SK-N-SH (cell line): ENCODE results near the gene RBMX. TPM values are rescaled to one million over a fixed set of nuclear protein-coding genes. Genes with fewer than 3 reads are reported as not detected.

Experiments used
- CTCF ChIA-PET: fragments of 300-600, 350-600 bp; formaldehyde crosslinking; extraction: SDS; loops from one replicate; lab custom pipeline; 2021; lab: Yijun Ruan, JAX
- POLR2A ChIA-PET: fragments of 350-600 bp; sonication (Branson Sonifier 250); formaldehyde crosslinking; extraction: SDS; loops from one replicate; lab custom pipeline; 2020; ENCODE audit warnings: antibody characterized with exemption, inconsistent platforms; lab: Yijun Ruan, JAX
- DNase-seq: peaks from one replicate; pipeline ENCODE4 v3.0.0; 2012
- H2AFZ ChIP-seq: fragments of 200-600 bp; sonication (generic); 2 replicates; pipeline ENCODE4 v1.8.1; 2016; ENCODE audit warnings: antibody characterized with exemption, mild to moderate bottlenecking, low read depth
- H3F3A ChIP-seq: fragments of 200-600 bp; sonication (generic); replicated peaks from 2 replicates; pipeline ENCODE3; 2016; ENCODE audit warnings: antibody characterized with exemption, mild to moderate bottlenecking; ENCODE audit not compliant: insufficient read depth
- H3K27ac ChIP-seq, 2 experiments: fragments of 200-500 bp in 1 of 2; fragments of 200-600 bp in 1 of 2; sonication (Bioruptor generic) in 1 of 2; sonication (generic), shearing (Covaris generic) in 1 of 2; 2 replicates each; pipeline versions ENCODE4 v1.5.1 to v1.6.1; 2014 to 2016; ENCODE audit warnings: low read depth in 2 of 2, inconsistent platforms in 1 of 2, low read length in 1 of 2, mild to moderate bottlenecking in 1 of 2, mixed read lengths in 1 of 2
- H3K27me3 ChIP-seq: fragments of 200-600 bp; sonication (generic), shearing (Covaris generic); 2 replicates; pipeline ENCODE4 v1.6.1; 2016; ENCODE audit warnings: mixed run types; ENCODE audit not compliant: insufficient read depth
- H3K36me3 ChIP-seq, 2 experiments: fragments of 200-500 bp in 1 of 2; fragments of 200-600 bp in 1 of 2; sonication (Bioruptor generic) in 1 of 2; sonication (generic) in 1 of 2; replicated peaks in 1 of 2; 2 replicates each; pipeline versions ENCODE3 to v1.5.1; 2014 to 2016; ENCODE audit warnings: low read length in 1 of 2, mild to moderate bottlenecking in 1 of 2; ENCODE audit not compliant: insufficient read depth in 2 of 2, control insufficient read depth in 1 of 2
- H3K4me1 ChIP-seq, 2 experiments: fragments of 200-500 bp in 1 of 2; fragments of 200-600 bp in 1 of 2; sonication (Bioruptor generic) in 1 of 2; sonication (generic), shearing (Covaris generic) in 1 of 2; 2 replicates each; pipeline versions ENCODE4 v1.5.1 to v1.6.1; 2014 to 2016; ENCODE audit warnings: low read depth in 1 of 2, low read length in 1 of 2, mixed run types in 1 of 2; ENCODE audit not compliant: insufficient read depth in 2 of 2, control insufficient read depth in 1 of 2
- H3K4me2 ChIP-seq: fragments of 200-600 bp; sonication (generic), shearing (Covaris generic); 2 replicates; pipeline ENCODE4 v1.6.1; 2017; ENCODE audit warnings: mixed run types
- H3K4me3 ChIP-seq, 2 experiments: fragments of 200-500 bp in 1 of 2; fragments of 200-600 bp in 1 of 2; sonication (Bioruptor generic) in 1 of 2; sonication (generic), shearing (Covaris generic) in 1 of 2; 2 replicates each; pipeline versions ENCODE4 v1.5.1 to v1.8.1; 2014 to 2016; ENCODE audit warnings: low read depth in 2 of 2, inconsistent platforms in 1 of 2, low read length in 1 of 2, mild to moderate bottlenecking in 1 of 2, mixed read lengths in 1 of 2, moderate library complexity in 1 of 2
- H3K79me2 ChIP-seq: fragments of 200-600 bp; sonication (generic); 2 replicates; pipeline ENCODE4 v1.8.1; 2017; ENCODE audit warnings: mild to moderate bottlenecking; ENCODE audit not compliant: insufficient read depth
- H3K9ac ChIP-seq: fragments of 200-600 bp; sonication (generic); 2 replicates; pipeline ENCODE4 v1.6.1; 2017; ENCODE audit warnings: mixed run types
- H3K9me2 ChIP-seq: fragments of 200-600 bp; sonication (generic); 2 replicates; pipeline ENCODE4 v1.6.1; 2017; ENCODE audit warnings: mixed run types
- H3K9me3 ChIP-seq: fragments of 200-600 bp; sonication (generic); 2 replicates; pipeline ENCODE4 v1.6.1; 2017; ENCODE audit warnings: mixed run types, mild to moderate bottlenecking, moderate library complexity
- H4K20me1 ChIP-seq: fragments of 200-600 bp; sonication (generic); 2 replicates; pipeline ENCODE4 v1.6.1; 2017; ENCODE audit warnings: mild to moderate bottlenecking, mixed run types; ENCODE audit not compliant: insufficient read depth
- CHD2 ChIP-seq: fragments of 150-350 bp; IDR thresholded peaks from 2 replicates; pipeline ENCODE4 v1.6.1; 2018; ENCODE audit warnings: low read length; ENCODE audit not compliant: partially characterized antibody
- EP300 ChIP-seq, 2 experiments: IDR thresholded peaks; 2 replicates each; pipeline versions ENCODE4 v1.4.0 to v1.6.1; 2012; ENCODE audit warnings: borderline replicate concordance in 1 of 2, low read depth in 1 of 2, low read length in 1 of 2
- FOXM1 ChIP-seq: IDR thresholded peaks from 2 replicates; pipeline ENCODE4 v1.4.0; 2012; ENCODE audit warnings: low read depth, mild to moderate bottlenecking
- GABPA ChIP-seq: IDR thresholded peaks from 2 replicates; pipeline ENCODE4 v1.4.0; 2012; ENCODE audit warnings: low read depth, mild to moderate bottlenecking
- GATA2 ChIP-seq: sonication (generic); formaldehyde crosslinking; IDR thresholded peaks from 2 replicates; pipeline ENCODE4 v1.5.0; 2020; ENCODE audit warnings: mild to moderate bottlenecking, missing genetic modification reagents
- POLR2AphosphoS5 ChIP-seq: IDR thresholded peaks from 2 replicates; pipeline ENCODE4 v1.6.1; 2012; ENCODE audit warnings: low read depth, low read length
- RCOR1 ChIP-seq: fragments of 150-350 bp; IDR thresholded peaks from 2 replicates; pipeline ENCODE4 v1.6.1; 2017; ENCODE audit warnings: antibody characterized with exemption, low read length
- RFX5 ChIP-seq: IDR thresholded peaks from 2 replicates; pipeline ENCODE4 v1.6.1; 2012; ENCODE audit warnings: mild to moderate bottlenecking, improper control_type of control experiment, low read length
- RXRA ChIP-seq: IDR thresholded peaks from 2 replicates; pipeline ENCODE4 v1.4.0; 2012; ENCODE audit warnings: low read depth, mild to moderate bottlenecking, borderline replicate concordance
- SIN3A ChIP-seq: IDR thresholded peaks from 2 replicates; pipeline ENCODE4 v1.6.1; 2012; ENCODE audit warnings: low read depth, mild to moderate bottlenecking, low read length, moderate library complexity, borderline replicate concordance
- SMC3 ChIP-seq: IDR thresholded peaks from 2 replicates; pipeline ENCODE4 v1.6.1; 2012; ENCODE audit warnings: low read depth, low read length, improper control_type of control experiment
- TAF1 ChIP-seq: IDR thresholded peaks from 2 replicates; pipeline ENCODE4 v1.6.1; 2012; ENCODE audit warnings: low read depth, mild to moderate bottlenecking, low read length, moderate library complexity, borderline replicate concordance
- YY1 ChIP-seq: IDR thresholded peaks from 2 replicates; pipeline ENCODE4 v1.4.0; 2012; ENCODE audit warnings: low read depth, mild to moderate bottlenecking
- WGBS: methylation state at CpG from one replicate; pipeline ENCODE4 v1.1.6; 2017; ENCODE audit warnings: low lambda C conversion rate; 5-methylcytosine and 5-hydroxymethylcytosine counted together
- polyA plus RNA-seq, 3 experiments: library from polyadenylated mRNA; depleted of rRNA; stranded (reverse); fragments of >200 nt; gene quantifications; 2 replicates each; pipeline ENCODE4 v1.2.3, GENCODE V29; 2012
- TF ChIP-seq, protein P1 (sequence below): IDR thresholded peaks from 2 replicates; pipeline ENCODE4; 2012
- TF ChIP-seq, protein P2 (sequence below): IDR thresholded peaks from 2 replicates; pipeline ENCODE4 v1.4.0; 2012; ENCODE audit warnings: low read depth, borderline replicate concordance
- TF ChIP-seq, protein P3 (sequence below): fragments of 150-350 bp; IDR thresholded peaks from 2 replicates; pipeline ENCODE4 v1.6.1; 2016; ENCODE audit warnings: mild to moderate bottlenecking, low read depth, low read length
- TF ChIP-seq, protein P4 (sequence below): IDR thresholded peaks from 2 replicates; pipeline ENCODE4 v1.4.0; 2012; ENCODE audit warnings: low read depth, borderline replicate concordance
- TF ChIP-seq, protein P5 (sequence below): fragments of 200-600 bp; sonication (generic); IDR thresholded peaks from 2 replicates; pipeline ENCODE4 v1.6.1; 2017; ENCODE audit warnings: antibody characterized with exemption, mild to moderate bottlenecking, moderate library complexity
- TF ChIP-seq, protein P6 (sequence below): IDR thresholded peaks from 2 replicates; pipeline ENCODE4 v1.6.1; 2012; ENCODE audit warnings: mild to moderate bottlenecking, low read depth, low read length, moderate library complexity
- TF ChIP-seq, protein P7 (sequence below): IDR thresholded peaks from 2 replicates; pipeline ENCODE4 v1.4.0; 2012; ENCODE audit warnings: low read depth

RBMX gene
- 131 and 139 TPM in 2 replicates for polyA plus RNA-seq (2012; rRNA removed)
- polyA plus RNA-seq (2012; cell fraction: cytosol; rRNA removed), result 153 and 154 TPM in 2 replicates
- polyA plus RNA-seq (2012; cell fraction: nucleus; rRNA removed), result 189 and 300 TPM in 2 replicates

DNA sequence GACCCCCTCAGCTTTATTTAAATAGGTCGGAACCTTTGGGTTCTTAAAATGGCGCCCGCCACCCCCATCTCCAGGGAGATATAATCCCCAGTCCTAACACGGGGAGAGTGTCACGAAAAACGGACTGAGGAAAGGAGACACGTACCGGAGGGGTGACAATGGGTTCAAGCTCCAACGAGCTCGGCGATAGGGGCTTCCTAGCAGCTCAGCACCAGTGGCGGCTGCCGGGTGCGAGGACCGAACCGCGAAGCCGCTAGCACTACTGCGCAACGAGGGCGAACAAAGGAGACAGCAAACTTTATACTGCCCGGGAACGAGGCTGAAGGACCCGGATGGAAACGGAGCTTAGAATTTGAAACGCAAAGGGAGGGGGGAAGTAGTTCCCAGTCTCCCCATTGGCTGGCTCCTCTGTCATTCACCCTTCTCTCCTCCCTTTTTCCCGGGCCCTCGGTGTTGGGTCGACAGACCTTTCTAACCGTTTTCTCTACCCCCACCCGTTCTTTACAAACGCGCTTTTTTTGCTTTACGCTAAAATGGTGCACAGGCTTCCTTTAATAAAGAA lies at the start of gene RBMX:
Gene RBMX (minus strand): TSS at position 274 of the 562 bp plus-strand sequence. CDS start 1,298 bp downstream, outside the sequence.
- ChIA-PET CTCF (interaction anchor here (1.0 to 1.1 kb wide), 2 partner anchors 45 to 170 kb away, joined by 3 to 4 read pairs; no protein-coding TSS in a partner anchor), POLR2A (interaction anchor here (0.5 to 1.3 kb wide), 13 partner anchors 9 to 1359 kb away, joined by 3 to 12 read pairs (median 4); no protein-coding TSS in a partner anchor)
- Histone ChIP-seq H3K9me2 (no peaks in the 10 kb centered on the region), H3K4me1 (peaks cover 0 to 2% of the 10 kb centered on the region in 2 experiments; a peak in 1 of 4 replicates), H3K9ac (peak within 1 kb of the TSS; percentile 96), H3K27me3 (no peaks in the 10 kb centered on the region), H3K4me3 (peak within 1 kb of the TSS; percentile 69 to 77), H3K9me3 (no peaks in the 10 kb centered on the region), H2AFZ (peak within 1 kb of the TSS; percentile 86), H3K4me2 (peak within 1 kb of the TSS; percentile 75), H3F3A (peaks cover 5% of the 10 kb centered on the region), H4K20me1 (peaks cover 42% of the 10 kb centered on the region), H3K27ac (peak within 1 kb of the TSS; percentile 77 to 86), H3K36me3 (peaks cover 5 to 32% of the 10 kb centered on the region in 2 experiments), H3K79me2 (peaks cover 49% of the 10 kb centered on the region)
- 18% methylated on average over 33 of the region's 34 CpGs for WGBS
- DNase-seq, result peak; percentile 87
- TF ChIP-seq SIN3A (peak; percentile 48; the same call in 1 of the 2 replicates), RXRA (no peak), FOXM1 (no peak), POLR2AphosphoS5 (peak; percentile 99), CHD2 (peak; percentile 67), YY1 (peak; percentile 83), GATA2 (CRISPR knock-in tag) (no peak), GABPA (0 out of 2 replicates have a peak, but pooled peaks have one; percentile 9), EP300 (IDR thresholded peaks at IDR 0.05; ENCODE audit: borderline replicate concordance in 1 of 2, low read depth in 1 of 2, low read length in 1 of 2) (0 out of 4 replicates have a peak, but pooled peaks of 1 of the 2 experiments have one; percentile 13), RCOR1 (no peak), TAF1 (peak; percentile 92), SMC3 (no peak), RFX5 (no peak)
- TF ChIP-seq, protein P1, sequence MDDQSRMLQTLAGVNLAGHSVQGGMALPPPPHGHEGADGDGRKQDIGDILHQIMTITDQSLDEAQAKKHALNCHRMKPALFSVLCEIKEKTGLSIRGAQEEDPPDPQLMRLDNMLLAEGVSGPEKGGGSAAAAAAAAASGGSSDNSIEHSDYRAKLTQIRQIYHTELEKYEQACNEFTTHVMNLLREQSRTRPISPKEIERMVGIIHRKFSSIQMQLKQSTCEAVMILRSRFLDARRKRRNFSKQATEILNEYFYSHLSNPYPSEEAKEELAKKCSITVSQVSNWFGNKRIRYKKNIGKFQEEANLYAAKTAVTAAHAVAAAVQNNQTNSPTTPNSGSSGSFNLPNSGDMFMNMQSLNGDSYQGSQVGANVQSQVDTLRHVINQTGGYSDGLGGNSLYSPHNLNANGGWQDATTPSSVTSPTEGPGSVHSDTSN, result peak; percentile 99
- TF ChIP-seq, protein P2, sequence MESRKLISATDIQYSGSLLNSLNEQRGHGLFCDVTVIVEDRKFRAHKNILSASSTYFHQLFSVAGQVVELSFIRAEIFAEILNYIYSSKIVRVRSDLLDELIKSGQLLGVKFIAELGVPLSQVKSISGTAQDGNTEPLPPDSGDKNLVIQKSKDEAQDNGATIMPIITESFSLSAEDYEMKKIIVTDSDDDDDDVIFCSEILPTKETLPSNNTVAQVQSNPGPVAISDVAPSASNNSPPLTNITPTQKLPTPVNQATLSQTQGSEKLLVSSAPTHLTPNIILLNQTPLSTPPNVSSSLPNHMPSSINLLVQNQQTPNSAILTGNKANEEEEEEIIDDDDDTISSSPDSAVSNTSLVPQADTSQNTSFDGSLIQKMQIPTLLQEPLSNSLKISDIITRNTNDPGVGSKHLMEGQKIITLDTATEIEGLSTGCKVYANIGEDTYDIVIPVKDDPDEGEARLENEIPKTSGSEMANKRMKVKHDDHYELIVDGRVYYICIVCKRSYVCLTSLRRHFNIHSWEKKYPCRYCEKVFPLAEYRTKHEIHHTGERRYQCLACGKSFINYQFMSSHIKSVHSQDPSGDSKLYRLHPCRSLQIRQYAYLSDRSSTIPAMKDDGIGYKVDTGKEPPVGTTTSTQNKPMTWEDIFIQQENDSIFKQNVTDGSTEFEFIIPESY, result no peak
- TF ChIP-seq, protein P3, sequence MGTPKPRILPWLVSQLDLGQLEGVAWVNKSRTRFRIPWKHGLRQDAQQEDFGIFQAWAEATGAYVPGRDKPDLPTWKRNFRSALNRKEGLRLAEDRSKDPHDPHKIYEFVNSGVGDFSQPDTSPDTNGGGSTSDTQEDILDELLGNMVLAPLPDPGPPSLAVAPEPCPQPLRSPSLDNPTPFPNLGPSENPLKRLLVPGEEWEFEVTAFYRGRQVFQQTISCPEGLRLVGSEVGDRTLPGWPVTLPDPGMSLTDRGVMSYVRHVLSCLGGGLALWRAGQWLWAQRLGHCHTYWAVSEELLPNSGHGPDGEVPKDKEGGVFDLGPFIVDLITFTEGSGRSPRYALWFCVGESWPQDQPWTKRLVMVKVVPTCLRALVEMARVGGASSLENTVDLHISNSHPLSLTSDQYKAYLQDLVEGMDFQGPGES, result peak; percentile 45; the same call in 1 of the 2 replicates
- TF ChIP-seq, protein P4, sequence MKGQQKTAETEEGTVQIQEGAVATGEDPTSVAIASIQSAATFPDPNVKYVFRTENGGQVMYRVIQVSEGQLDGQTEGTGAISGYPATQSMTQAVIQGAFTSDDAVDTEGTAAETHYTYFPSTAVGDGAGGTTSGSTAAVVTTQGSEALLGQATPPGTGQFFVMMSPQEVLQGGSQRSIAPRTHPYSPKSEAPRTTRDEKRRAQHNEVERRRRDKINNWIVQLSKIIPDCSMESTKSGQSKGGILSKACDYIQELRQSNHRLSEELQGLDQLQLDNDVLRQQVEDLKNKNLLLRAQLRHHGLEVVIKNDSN, result no peak
- TF ChIP-seq, protein P5, sequence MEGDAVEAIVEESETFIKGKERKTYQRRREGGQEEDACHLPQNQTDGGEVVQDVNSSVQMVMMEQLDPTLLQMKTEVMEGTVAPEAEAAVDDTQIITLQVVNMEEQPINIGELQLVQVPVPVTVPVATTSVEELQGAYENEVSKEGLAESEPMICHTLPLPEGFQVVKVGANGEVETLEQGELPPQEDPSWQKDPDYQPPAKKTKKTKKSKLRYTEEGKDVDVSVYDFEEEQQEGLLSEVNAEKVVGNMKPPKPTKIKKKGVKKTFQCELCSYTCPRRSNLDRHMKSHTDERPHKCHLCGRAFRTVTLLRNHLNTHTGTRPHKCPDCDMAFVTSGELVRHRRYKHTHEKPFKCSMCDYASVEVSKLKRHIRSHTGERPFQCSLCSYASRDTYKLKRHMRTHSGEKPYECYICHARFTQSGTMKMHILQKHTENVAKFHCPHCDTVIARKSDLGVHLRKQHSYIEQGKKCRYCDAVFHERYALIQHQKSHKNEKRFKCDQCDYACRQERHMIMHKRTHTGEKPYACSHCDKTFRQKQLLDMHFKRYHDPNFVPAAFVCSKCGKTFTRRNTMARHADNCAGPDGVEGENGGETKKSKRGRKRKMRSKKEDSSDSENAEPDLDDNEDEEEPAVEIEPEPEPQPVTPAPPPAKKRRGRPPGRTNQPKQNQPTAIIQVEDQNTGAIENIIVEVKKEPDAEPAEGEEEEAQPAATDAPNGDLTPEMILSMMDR, result no peak
- TF ChIP-seq, protein P6, sequence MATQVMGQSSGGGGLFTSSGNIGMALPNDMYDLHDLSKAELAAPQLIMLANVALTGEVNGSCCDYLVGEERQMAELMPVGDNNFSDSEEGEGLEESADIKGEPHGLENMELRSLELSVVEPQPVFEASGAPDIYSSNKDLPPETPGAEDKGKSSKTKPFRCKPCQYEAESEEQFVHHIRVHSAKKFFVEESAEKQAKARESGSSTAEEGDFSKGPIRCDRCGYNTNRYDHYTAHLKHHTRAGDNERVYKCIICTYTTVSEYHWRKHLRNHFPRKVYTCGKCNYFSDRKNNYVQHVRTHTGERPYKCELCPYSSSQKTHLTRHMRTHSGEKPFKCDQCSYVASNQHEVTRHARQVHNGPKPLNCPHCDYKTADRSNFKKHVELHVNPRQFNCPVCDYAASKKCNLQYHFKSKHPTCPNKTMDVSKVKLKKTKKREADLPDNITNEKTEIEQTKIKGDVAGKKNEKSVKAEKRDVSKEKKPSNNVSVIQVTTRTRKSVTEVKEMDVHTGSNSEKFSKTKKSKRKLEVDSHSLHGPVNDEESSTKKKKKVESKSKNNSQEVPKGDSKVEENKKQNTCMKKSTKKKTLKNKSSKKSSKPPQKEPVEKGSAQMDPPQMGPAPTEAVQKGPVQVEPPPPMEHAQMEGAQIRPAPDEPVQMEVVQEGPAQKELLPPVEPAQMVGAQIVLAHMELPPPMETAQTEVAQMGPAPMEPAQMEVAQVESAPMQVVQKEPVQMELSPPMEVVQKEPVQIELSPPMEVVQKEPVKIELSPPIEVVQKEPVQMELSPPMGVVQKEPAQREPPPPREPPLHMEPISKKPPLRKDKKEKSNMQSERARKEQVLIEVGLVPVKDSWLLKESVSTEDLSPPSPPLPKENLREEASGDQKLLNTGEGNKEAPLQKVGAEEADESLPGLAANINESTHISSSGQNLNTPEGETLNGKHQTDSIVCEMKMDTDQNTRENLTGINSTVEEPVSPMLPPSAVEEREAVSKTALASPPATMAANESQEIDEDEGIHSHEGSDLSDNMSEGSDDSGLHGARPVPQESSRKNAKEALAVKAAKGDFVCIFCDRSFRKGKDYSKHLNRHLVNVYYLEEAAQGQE, result peak; percentile 24; the same call in 1 of the 2 replicates
- TF ChIP-seq, protein P7, sequence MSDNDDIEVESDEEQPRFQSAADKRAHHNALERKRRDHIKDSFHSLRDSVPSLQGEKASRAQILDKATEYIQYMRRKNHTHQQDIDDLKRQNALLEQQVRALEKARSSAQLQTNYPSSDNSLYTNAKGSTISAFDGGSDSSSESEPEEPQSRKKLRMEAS, result peak; percentile 55
